ENCODE measurements around the gene PAX3.

DNA sequence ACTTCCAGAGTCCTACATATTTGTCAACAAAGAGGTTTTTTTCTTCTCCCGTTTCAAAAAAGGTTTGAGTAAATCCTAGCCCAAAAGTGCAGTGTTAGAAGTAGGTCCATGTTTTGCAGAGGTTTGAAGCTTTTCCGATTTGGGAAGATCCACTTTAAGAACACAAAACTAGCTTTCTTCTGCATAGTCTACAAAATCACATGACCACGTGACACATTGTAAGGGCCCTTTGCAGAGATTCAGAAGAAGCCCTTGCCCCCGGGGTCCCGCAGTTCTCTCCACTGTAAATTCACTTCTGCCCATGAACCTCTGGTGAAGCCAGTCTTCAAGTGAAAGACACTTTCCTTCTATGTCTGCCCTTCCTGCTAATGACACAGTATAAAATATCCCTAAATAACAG is 49.4 kb downstream of the PAX3 start:
- TF ChIP-seq POLR2AphosphoS5 (IDR thresholded peaks at IDR 0.05): no peak
- no peak for TF ChIP-seq CTCF (IDR thresholded peaks at IDR 0.05)
- TF ChIP-seq POLR2A (IDR thresholded peaks at IDR 0.05): no peak

Data from stomach (tissue), 4 donors.